ENCODE measurements around the gene ZCCHC7. TPM values are rescaled to one million over a fixed set of nuclear protein-coding genes. Genes with fewer than 3 reads are reported as not detected.
"Not testable (repeated sequence)": the region's sequence is repeated elsewhere in the genome, so short reads cannot be mapped to it uniquely, and the experiment has no call there.

ZCCHC7 gene
- total RNA-seq, 2 experiments from 2014 or later = 32.9 to 37.0 TPM

GRCh38 chr9:37082214-37082765 is 38.1 kb upstream of the ZCCHC7 start:
- ChIA-PET POLR2A (interaction anchor here (0.7 to 1.5 kb wide), 3 partner anchors 12 to 222 kb away, joined by 3 to 4 read pairs (median 4); partner anchors contain the start of gene ZCCHC7), CTCF (no interaction called here)
- no peak for ATAC-seq
- Mint-ChIP-seq H3K36me3 (ENCODE audit: low read depth) (peaks cover 34% of the 10 kb centered on the region), H3K9me3 (no peaks in the 10 kb centered on the region), H3K4me1 (ENCODE audit: low read depth) (peaks cover 55% of the 10 kb centered on the region), H3K27me3 (peaks cover 3% of the 10 kb centered on the region), H3K4me3 (peak overlapping the region; percentile 96), H3K27ac (no peak overlapping the region)
- no peak for DNase-seq
- no peak for TF ChIP-seq CTCF (IDR thresholded peaks at IDR 0.05)
- intact Hi-C loops (cut with micrococcal nuclease) = no loop called here

GRCh38 chr9:37083654-37084053 is 36.7 kb upstream of the ZCCHC7 start:
- TF ChIP-seq CTCF (IDR thresholded peaks at IDR 0.05) = no peak
- no peak overlapping the region for H3K4me3 Mint-ChIP-seq
- ChIA-PET CTCF (interaction anchor here (1.0 kb wide), 1 partner anchor 86 kb away, joined by 3 read pairs; no protein-coding TSS in a partner anchor), POLR2A (interaction anchor here (1.5 kb wide), 1 partner anchor 11 kb away, joined by 4 read pairs; no protein-coding TSS in a partner anchor)
- intact Hi-C loops (cut with micrococcal nuclease) = no loop called here
- ATAC-seq = no peak
- H3K9me3 Mint-ChIP-seq = no peaks in the 10 kb centered on the region
- H3K4me1 Mint-ChIP-seq (ENCODE audit: low read depth) = peaks cover 55% of the 10 kb centered on the region
- DNase-seq = no peak
- H3K27me3 Mint-ChIP-seq = no peaks in the 10 kb centered on the region
- H3K27ac Mint-ChIP-seq = no peak overlapping the region
- H3K36me3 Mint-ChIP-seq (ENCODE audit: low read depth) = peaks cover 43% of the 10 kb centered on the region

GRCh38 chr9:37085233-37085632 is 35.1 kb upstream of the ZCCHC7 start:
- Mint-ChIP-seq H3K36me3 (ENCODE audit: low read depth) (peaks cover 46% of the 10 kb centered on the region), H3K4me3 (no peak overlapping the region), H3K4me1 (ENCODE audit: low read depth) (peaks cover 54% of the 10 kb centered on the region), H3K27ac (no peak overlapping the region), H3K9me3 (no peaks in the 10 kb centered on the region), H3K27me3 (no peaks in the 10 kb centered on the region)
- intact Hi-C loops (cut with micrococcal nuclease) = no loop called here
- DNase-seq (no peak), ATAC-seq (no peak)
- no peak for TF ChIP-seq CTCF (IDR thresholded peaks at IDR 0.05)
- ChIA-PET POLR2A (no interaction called here), CTCF (interaction anchor here (1.2 to 1.4 kb wide), 2 partner anchors 9 to 50 kb away, joined by 3 read pairs; no protein-coding TSS in a partner anchor)

- DNase-seq; H3K4me1 Mint-ChIP-seq (ENCODE audit: low read depth); H3K4me3 Mint-ChIP-seq; intact Hi-C loops (cut with micrococcal nuclease); H3K27ac Mint-ChIP-seq; H3K27me3 Mint-ChIP-seq; CTCF ChIA-PET; POLR2A ChIA-PET; ATAC-seq; H3K9me3 Mint-ChIP-seq: not testable (repeated sequence)
- H3K36me3 Mint-ChIP-seq (ENCODE audit: low read depth) = peaks cover 11% of the 10 kb centered on the region
Observed at GRCh38 chr9:37092714-37093295, 27.6 kb upstream of the ZCCHC7 start.

- peaks cover 3% of the 10 kb centered on the region for H3K36me3 Mint-ChIP-seq (ENCODE audit: low read depth)
- CTCF ChIA-PET = no interaction called here
- H3K4me3 Mint-ChIP-seq = no peak overlapping the region
- no peaks in the 10 kb centered on the region for H3K9me3 Mint-ChIP-seq
- H3K27ac Mint-ChIP-seq = no peak overlapping the region
- POLR2A ChIA-PET = interaction anchor here (0.8 to 1.2 kb wide), 2 partner anchors 12 to 25 kb away, joined by 3 to 4 read pairs; no protein-coding TSS in a partner anchor
- DNase-seq (no peak), ATAC-seq (no peak)
- intact Hi-C loops (cut with micrococcal nuclease) = no loop called here
- H3K27me3 Mint-ChIP-seq = no peaks in the 10 kb centered on the region
- H3K4me1 Mint-ChIP-seq (ENCODE audit: low read depth) = peaks cover 3% of the 10 kb centered on the region
- TF ChIP-seq CTCF (IDR thresholded peaks at IDR 0.05) = no peak
Observed at GRCh38 chr9:37094751-37095150, 25.6 kb upstream of the ZCCHC7 start.
